ENCODE results near the gene POLR3A.

POLR3A gene

GRCh38 chr10:77936697-77937567 is 92.4 kb downstream of the POLR3A start:
- DNase-seq = no peak
- in situ Hi-C loops (cut with HindIII; ENCODE audit: low pct_ligation_motif_present, low pct_unique_long_range_greater_than_20kb, low sequenced_read_pairs) = no loop called here

DNA sequence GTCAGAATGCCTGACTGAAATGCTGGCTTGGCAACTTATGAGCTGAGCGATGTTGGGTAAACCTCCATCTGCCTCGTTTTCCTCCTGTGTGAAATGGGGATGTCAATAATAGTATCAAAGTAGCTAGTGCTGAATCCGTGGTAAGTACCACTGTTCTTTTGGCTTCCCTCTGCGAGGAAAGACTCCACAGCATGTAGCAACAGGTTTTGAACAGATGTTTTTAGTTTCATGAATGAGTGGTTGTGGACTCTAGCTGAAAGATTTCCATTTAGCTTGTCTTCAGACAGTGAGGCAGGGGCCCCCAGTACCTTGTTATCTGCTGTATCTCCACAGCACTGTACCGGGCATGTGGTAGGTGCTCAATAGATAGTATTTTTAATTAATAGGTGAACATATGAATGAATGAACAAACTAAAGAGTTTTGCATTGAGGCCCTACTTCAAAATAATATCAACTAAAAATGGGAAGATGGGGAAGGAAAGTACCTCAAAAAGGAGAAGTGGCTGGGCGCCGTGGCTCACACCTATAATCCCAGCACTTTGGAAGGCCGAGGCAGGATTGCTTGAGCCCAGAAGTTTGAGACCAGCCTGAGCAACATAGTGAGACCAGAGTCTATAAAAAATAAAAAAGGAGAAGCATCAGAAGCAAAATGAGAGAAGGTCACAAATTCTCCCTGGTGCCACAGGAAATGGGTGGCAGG is 97.1 kb downstream of the POLR3A start:
- in situ Hi-C loops (cut with HindIII; ENCODE audit: low pct_ligation_motif_present, low pct_unique_long_range_greater_than_20kb, low sequenced_read_pairs) = no loop called here

GRCh38 chr10:77927402-77928246 is 101.7 kb downstream of the POLR3A start:
- DNase-seq = no peak
- in situ Hi-C loops (cut with HindIII; ENCODE audit: low pct_ligation_motif_present, low pct_unique_long_range_greater_than_20kb, low sequenced_read_pairs) = no loop called here

More for the DNA sequence above, 97.1 kb downstream of the POLR3A start:
- no peak for DNase-seq

DNA sequence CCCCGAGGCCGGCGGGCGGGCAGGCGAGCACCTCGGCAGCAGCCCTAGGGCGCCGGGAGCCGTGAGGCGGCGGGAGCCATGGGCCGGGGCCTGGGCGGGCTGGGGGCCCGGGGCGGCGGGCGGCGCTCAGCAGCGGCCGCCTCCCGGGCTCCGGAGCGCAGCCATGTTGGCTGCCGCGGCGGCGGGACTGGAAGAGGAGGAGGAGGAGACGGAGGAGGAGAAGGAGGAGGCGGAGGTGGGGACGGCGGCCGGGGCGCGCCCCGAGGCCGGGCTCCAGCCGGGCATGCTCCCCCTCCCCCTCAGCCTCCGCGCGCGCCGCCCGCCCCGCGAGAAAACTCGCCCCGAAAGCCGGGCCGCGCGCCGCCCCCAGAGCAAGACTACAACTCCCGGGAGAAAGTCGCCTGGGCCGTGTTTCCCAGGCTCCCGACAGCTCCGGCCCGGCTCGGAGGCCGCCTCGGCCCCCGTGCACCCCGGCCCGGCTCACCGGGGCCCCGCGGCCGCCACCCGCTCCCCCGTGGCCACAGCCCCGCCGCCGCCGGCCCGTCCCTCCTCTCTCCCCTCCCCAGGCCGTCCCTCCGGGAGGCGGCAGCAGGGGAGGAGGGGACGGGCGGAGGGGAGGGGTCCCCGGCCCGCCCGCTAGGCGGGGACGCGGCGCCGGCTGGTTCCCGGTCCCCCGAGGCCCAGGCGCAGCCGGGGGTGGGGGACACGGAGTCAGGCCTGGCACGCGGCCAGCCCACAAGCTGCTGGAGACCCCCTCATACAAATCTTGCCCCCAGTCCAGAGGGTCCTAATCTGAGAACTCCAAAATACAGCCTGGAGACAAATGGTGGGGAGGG is 102.5 kb downstream of the POLR3A start, which contains the start of gene DLG5:
TSS of gene DLG5 (minus strand) at position 190 of the 836 bp plus-strand sequence. CDS start 235 bp downstream, outside the sequence.
- peak; percentile 75 for DNase-seq
- in situ Hi-C loops (cut with HindIII; ENCODE audit: low pct_ligation_motif_present, low pct_unique_long_range_greater_than_20kb, low sequenced_read_pairs) = no loop called here

DNA sequence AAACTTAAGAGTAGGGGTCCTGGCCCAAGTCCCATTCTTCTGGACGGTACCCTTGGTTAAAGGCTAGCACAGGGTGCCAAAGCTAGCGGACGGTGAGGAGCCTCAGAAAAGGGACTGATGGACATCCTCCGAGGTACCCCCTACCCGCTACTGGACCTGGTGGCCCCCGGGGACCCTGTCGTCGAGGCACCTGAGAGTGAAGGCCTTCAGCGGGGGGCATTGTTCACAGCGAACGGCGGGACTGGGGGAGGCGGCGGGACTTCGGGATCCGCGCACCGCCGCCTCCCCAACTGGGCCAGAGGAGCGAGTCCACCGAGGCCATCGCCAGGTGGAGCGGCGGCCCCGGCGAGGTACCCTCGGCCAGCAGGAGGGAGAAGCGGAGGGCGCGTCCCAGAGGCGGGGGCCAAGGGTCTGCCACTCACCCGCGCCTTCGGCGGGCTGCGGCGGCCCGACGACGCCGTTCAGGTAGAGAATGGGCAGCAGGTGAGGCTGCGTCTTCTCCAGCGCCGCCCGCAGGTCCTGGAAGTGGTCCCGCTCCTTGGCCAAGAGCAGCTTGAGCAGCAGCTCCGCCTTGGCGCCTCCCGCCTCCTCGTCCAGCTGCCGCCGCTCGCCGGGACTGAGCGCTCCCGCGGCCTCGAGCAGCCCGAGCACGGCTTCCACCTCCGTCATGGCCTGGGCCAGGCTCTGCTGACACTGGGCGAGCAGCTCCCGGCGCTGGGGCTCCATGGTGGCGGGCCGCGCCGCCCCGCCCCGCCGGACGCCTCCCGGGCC is 103.3 kb downstream of the POLR3A start:
- in situ Hi-C loops (cut with HindIII; ENCODE audit: low pct_ligation_motif_present, low pct_unique_long_range_greater_than_20kb, low sequenced_read_pairs) = no loop called here
- DNase-seq = peak; percentile 43

GRCh38 chr10:77925410-77925794 is 103.9 kb downstream of the POLR3A start:
- in situ Hi-C loops (cut with HindIII; ENCODE audit: low pct_ligation_motif_present, low pct_unique_long_range_greater_than_20kb, low sequenced_read_pairs) = no loop called here
- peak; percentile 35 for DNase-seq

DNA sequence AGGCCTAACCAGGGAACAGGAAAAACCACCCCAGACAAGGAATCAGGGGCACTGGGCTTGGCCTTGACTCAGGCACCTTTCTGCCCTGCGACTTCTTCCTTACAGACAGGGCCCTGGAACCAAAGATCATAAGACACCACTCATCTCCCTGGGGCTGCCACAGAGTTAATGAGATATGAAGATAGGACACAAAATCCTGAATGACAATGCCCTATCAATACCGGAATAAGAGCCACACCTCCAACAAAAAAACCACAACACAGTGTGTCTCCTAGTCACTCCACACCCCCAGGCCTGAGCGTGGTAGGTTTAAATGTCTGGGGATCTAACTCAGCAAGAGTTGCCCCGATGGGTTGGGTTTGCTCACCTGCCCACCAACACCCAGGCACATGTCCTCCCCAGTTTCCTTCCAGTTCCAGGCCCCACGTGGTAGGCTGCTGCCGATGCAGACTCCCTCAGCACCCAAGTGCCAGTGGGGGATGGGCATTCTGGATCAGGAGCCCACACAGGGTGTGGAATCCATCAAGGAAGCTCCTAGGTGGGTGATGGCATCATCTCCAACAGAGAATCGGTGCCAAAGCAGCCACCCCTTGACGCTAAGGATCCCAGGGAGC is 106.6 kb downstream of the POLR3A start:
- no peak for DNase-seq
- in situ Hi-C loops (cut with HindIII; ENCODE audit: low pct_ligation_motif_present, low pct_unique_long_range_greater_than_20kb, low sequenced_read_pairs) = no loop called here

DNA sequence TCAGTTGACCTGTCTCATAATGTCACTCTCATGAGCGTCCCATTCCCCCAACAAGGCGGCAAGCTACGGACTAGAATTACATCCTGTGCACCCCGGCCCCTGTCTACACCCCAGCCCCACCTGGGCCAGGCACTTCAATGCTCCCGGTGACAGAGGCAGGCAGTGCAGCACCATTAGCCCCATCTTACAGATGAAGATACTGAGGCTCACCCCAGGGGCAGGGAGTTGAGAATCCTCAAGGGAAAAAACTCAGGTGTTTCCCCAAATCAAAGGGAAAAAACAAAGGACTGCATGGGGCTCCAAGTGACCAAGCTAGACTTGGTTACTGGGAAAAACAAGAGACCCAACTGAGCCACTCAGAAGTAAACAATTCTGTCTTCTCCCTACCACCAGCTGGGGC is 107.3 kb downstream of the POLR3A start:
- no peak for DNase-seq
- in situ Hi-C loops (cut with HindIII; ENCODE audit: low pct_ligation_motif_present, low pct_unique_long_range_greater_than_20kb, low sequenced_read_pairs) = no loop called here

DNA sequence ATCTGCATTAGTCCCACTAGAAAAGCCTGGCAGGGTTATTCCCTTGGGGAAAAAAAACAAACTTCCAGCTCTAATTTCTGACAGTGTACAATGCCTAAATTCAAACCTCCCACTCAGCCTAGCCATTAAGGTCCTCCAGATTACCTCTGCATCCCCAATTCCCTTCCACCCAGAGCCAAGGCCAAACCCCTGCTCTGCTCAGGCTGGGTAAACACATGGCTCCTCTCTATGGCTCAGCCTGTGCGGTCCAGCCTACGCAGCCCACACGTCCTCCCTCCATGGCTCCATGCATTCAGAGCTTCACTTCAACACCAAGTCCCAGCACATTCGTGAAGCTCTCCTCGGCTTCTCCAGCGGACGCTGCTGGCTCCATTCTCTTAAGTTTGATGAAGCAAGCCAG is 107.9 kb downstream of the POLR3A start:
- in situ Hi-C loops (cut with HindIII; ENCODE audit: low pct_ligation_motif_present, low pct_unique_long_range_greater_than_20kb, low sequenced_read_pairs) = no loop called here
- no peak for DNase-seq

GRCh38 chr10:77920495-77920894 is 108.8 kb downstream of the POLR3A start:
- in situ Hi-C loops (cut with HindIII; ENCODE audit: low pct_ligation_motif_present, low pct_unique_long_range_greater_than_20kb, low sequenced_read_pairs) = no loop called here
- no peak for DNase-seq

DNA sequence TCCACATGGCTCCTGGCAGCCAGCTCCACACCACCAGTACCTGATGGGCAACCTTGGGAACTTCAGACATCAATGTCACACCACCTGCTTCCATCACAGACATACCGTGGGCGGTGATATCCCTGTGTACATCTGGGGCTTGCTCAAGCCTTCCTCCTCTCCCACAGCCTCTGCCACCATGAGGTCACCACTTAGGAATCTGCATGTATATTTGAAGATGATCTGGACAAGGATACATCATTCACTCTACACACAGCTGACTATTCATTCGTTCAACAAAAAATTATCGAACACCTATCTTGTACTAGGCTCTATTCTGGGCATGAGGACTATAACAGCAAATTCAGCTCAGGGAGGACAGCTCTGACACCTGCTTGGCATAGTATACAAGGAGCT is 109.6 kb downstream of the POLR3A start:
- DNase-seq = peak; percentile 45
- in situ Hi-C loops (cut with HindIII; ENCODE audit: low pct_ligation_motif_present, low pct_unique_long_range_greater_than_20kb, low sequenced_read_pairs) = no loop called here

Measured in ACHN (cell line).